Frontal cortex (tissue), 4 donors: ENCODE results near the gene TMED8. TPM values are rescaled to one million over a fixed set of nuclear protein-coding genes. Genes with fewer than 3 reads are reported as not detected.
"Not testable (repeated sequence)": the region's sequence is repeated elsewhere in the genome, so short reads cannot be mapped to it uniquely, and the experiment has no call there.

Experiments
- DNase-seq, 2 donors: peaks; one replicate each; pipeline ENCODE4 v3.0.0; 2012; ENCODE audit warnings: low spot score in 2 of 2
- FAIRE-seq: peaks from 2 replicates; lab custom pipeline; 2012; peaks lifted over from hg19 to GRCh38; lab: Jason Lieb, UNC
- total RNA-seq: library from RNA; depleted of rRNA; stranded (reverse); fragments of >200 nt; gene quantifications from one replicate; pipeline ENCODE4 v1.2.3, GENCODE V29; 2014
- donor health status: control.
- donor health status: control.
- donor health status: control.

TMED8 gene
- 25.3 TPM for total RNA-seq

- FAIRE-seq: no peak
- DNase-seq: peak; percentile 85 to 88
Observed at GRCh38 chr14:77376771-77377501, at the start of gene TMED8, which contains the start of gene SAMD15. TMED8 (minus strand) TSS chr14:77377094; CDS start chr14:77377053, 41 bp downstream. SAMD15 (plus strand) TSS chr14:77377379; CDS start chr14:77377419, 40 bp downstream.

- DNase-seq (no peak), FAIRE-seq (no peak)
Observed at GRCh38 chr14:77426396-77426795, 49.5 kb upstream of the TMED8 start.

GRCh38 chr14:77424862-77425261, 48.0 kb upstream of the TMED8 start:
- DNase-seq (no peak), FAIRE-seq (no peak)

- FAIRE-seq (no peak), DNase-seq (no peak)
Observed at GRCh38 chr14:77423423-77423822, 46.5 kb upstream of the TMED8 start, which contains the start of gene NOXRED1. NOXRED1 (minus strand) TSS chr14:77423523; CDS start chr14:77422889, 634 bp downstream.

- FAIRE-seq (no peak), DNase-seq (no peak)
Observed at GRCh38 chr14:77421201-77421600, 44.3 kb upstream of the TMED8 start.

- FAIRE-seq: no peak
- no peak for DNase-seq
Observed at GRCh38 chr14:77416836-77417235, 39.9 kb upstream of the TMED8 start.

- not testable (repeated sequence) for DNase-seq, FAIRE-seq
Observed at GRCh38 chr14:77416098-77416497, 39.2 kb upstream of the TMED8 start.

GRCh38 chr14:77415403-77416030, 38.6 kb upstream of the TMED8 start:
- FAIRE-seq, DNase-seq: not testable (repeated sequence)

GRCh38 chr14:77409131-77409533, 32.2 kb upstream of the TMED8 start:
- FAIRE-seq (no peak), DNase-seq (no peak)

GRCh38 chr14:77407158-77407557, 30.3 kb upstream of the TMED8 start:
- DNase-seq (no peak), FAIRE-seq (no peak)

- DNase-seq (no peak), FAIRE-seq (no peak)
Observed at GRCh38 chr14:77406718-77407117, 29.8 kb upstream of the TMED8 start.

GRCh38 chr14:77406086-77406485, 29.2 kb upstream of the TMED8 start:
- FAIRE-seq: no peak

GRCh38 chr14:77403768-77404167, 26.9 kb upstream of the TMED8 start:
- DNase-seq (no peak), FAIRE-seq (no peak)

More at GRCh38 chr14:77406086-77406485, 29.2 kb upstream of the TMED8 start:
- no peak for DNase-seq

GRCh38 chr14:77400216-77400615, 23.3 kb upstream of the TMED8 start:
- FAIRE-seq (no peak), DNase-seq (no peak)

- DNase-seq (no peak), FAIRE-seq (no peak)
Observed at GRCh38 chr14:77390188-77390587, 13.3 kb upstream of the TMED8 start.

GRCh38 chr14:77378701-77379100, 1.8 kb upstream of the TMED8 start:
- DNase-seq: no peak
- no peak for FAIRE-seq

GRCh38 chr14:77377502-77377844, 579 bp upstream of the TMED8 start:
- FAIRE-seq (no peak), DNase-seq (no peak)

GRCh38 chr14:77375973-77376770, 722 bp downstream of the TMED8 start:
- FAIRE-seq (no peak), DNase-seq (peak in 1 of 2 donors; percentile 27)

- DNase-seq (no peak), FAIRE-seq (no peak)
Observed at GRCh38 chr14:77375164-77375950, 1.5 kb downstream of the TMED8 start.
